HG03103 (cell line): ENCODE results near the gene PINK1.

ENCODE experiments used
- ATAC-seq: cut with Tn5 transposase; IDR thresholded peaks from one replicate; pipeline ENCODE4 v1.9.1; 2021; ENCODE audit warnings: low read depth; ENCODE audit not compliant: unreplicated experiment

The PINK1 gene

DNA sequence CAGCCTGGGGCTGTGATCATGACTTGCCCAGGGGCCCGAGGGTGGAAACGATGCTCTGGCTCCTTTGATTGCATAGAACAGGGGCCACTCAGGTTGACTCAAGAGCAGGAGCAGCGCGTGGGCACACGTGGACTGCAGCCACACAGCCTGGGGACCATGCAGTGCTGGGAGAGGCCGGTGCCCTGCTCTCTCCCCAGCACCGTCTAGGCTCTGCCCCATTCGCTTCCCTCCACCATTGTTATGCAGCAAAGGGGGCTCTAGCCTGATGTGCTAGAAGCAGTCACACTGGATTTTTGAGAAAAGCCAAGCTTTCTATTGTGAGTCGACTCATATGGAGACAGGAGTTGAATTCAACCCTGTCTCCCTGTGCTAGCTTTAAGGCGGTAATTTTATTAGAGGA, 8.7 kb downstream of the PINK1 start:
- no peak for ATAC-seq

DNA sequence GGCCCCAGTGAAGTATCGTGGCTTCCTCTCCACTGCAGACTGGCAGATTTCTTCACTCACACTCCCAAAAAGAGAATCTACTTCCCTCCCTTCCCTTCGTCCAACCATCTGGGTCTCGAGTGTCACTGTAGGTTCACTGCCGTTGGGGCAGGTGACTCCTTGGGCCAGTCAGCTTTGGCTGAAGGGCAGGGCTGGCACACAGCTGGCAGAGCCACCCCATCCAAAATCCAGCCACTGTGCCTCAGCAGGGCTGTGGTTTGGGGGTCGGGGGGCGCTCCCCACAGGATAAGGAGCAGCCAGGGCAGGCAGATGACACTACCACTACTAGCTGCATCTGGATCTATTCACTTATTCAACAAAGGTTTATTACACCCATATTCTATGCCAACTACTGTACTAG, 9.8 kb downstream of the PINK1 start:
- ATAC-seq, result no peak

DNA sequence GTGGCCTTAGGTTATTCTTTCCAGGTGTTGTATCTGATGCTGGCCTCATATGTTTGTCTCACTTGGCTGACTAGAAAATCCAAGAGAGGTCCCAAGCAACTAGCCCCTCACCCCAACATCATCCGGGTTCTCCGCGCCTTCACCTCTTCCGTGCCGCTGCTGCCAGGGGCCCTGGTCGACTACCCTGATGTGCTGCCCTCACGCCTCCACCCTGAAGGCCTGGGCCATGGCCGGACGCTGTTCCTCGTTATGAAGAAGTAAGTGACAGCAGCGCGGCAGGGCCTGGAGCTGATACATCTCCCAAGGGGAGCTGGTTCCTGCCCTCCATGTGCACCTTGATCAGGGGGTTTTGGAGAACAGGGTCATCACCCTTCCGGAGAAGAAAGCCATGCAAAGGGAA, 11.2 kb downstream of the PINK1 start:
- ATAC-seq, result no peak

DNA sequence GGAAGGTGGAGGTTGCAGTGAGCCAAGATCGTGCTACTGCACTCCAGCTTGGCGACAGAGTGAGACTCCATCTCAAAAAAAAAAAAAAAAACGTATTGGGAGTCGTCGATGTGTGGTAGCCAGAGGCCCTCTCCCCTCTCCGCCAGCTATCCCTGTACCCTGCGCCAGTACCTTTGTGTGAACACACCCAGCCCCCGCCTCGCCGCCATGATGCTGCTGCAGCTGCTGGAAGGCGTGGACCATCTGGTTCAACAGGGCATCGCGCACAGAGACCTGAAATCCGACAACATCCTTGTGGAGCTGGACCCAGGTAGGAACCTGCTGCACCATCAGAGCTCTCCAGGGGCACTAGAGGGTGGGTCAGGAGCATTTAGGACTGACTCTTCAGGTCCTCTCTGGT, 12.2 kb downstream of the PINK1 start:
- ATAC-seq, result no peak

DNA sequence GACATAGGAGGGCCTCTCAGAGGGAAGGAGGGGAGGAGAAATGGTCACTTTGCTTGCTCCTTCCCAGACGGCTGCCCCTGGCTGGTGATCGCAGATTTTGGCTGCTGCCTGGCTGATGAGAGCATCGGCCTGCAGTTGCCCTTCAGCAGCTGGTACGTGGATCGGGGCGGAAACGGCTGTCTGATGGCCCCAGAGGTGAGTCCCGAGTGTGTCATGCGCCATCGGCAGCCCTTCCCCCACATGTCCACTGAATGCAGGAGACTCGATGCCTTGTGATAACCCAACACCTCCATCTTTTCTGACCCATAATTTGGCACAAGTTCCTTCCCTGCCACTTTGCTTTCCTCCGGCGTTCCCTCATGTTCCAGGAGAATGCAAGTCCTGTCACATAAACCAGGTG, 15.2 kb downstream of the PINK1 start:
- ATAC-seq, result no peak

DNA sequence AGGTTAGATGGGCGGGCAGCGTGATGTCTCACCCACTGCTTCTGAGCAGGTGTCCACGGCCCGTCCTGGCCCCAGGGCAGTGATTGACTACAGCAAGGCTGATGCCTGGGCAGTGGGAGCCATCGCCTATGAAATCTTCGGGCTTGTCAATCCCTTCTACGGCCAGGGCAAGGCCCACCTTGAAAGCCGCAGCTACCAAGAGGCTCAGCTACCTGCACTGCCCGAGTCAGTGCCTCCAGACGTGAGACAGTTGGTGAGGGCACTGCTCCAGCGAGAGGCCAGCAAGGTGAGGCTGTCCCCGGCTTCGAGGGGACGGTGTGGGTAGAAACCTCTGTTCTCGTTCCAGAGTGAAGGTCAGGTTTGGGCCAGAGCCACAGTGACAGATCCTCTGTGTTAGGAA, 15.7 kb downstream of the PINK1 start:
- ATAC-seq, result no peak

DNA sequence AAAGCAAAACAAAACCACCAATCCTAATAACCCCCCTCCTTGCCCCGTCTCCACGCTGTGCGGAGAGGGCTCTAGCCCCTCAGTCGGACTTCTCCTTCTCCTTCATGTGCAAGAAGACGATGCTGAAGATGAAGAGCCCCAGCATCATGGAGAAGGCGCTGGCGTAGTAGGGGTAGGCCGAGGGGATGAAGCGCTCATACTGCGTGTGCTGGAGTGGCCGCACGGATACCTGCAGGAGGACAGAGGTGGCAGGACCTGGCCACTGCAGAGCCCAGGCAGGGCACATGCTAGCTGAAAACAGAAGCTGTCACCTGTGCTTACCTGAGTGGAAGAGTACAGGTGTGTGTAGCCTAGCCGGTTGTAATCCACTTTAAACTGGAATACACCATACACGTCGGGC, 19.0 kb downstream of the PINK1 start:
- no peak for ATAC-seq

DNA sequence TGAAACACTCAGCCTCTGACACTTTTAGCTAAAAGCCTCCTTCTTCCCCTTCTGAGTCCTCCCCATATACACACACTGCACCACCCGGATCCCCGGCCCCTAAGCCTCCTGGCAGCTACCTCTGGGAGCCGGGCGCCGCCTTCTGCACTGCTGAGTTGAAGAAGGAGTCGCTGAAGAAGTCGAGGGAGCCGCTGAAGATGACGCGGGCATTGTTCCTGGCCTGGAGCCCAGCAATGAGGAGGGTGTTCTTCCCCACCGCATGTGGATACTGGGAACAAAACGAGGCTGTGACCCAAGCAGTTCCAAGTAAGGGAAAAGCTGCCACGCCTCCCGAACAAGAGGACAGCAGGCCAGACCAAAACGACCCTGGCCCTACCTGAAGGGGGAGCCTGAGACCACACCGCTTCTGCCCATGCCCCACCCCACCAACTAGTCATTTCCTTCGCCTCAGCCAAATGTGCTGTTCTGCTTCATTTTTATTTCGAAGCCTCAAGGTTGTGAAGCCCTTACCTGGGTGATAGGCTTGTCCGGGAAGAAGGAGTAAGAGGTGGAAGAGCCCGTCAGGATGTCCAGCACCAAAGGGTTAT, 20.9 kb downstream of the PINK1 start:
- ATAC-seq, result no peak

DNA sequence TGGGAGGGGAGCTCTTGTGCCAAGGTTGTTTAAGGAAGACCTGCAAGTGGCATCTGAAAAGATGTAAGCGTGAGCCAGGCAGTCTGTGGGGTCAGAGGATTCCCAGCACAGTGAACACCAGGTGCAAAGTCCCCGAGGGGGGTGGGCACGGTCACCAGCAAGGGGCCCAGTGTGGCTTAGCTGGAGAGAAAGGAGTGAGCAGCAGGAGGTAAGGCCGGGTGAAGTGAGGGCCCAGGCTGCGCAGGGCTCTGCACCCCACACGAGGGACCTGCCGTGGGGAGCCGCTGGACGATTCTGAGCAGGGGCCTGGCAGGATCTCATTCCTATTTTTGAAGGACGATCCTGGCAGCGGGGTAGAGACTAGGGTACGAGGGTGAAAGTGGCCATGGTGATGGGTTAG, 23.8 kb downstream of the PINK1 start:
- no peak for ATAC-seq

DNA sequence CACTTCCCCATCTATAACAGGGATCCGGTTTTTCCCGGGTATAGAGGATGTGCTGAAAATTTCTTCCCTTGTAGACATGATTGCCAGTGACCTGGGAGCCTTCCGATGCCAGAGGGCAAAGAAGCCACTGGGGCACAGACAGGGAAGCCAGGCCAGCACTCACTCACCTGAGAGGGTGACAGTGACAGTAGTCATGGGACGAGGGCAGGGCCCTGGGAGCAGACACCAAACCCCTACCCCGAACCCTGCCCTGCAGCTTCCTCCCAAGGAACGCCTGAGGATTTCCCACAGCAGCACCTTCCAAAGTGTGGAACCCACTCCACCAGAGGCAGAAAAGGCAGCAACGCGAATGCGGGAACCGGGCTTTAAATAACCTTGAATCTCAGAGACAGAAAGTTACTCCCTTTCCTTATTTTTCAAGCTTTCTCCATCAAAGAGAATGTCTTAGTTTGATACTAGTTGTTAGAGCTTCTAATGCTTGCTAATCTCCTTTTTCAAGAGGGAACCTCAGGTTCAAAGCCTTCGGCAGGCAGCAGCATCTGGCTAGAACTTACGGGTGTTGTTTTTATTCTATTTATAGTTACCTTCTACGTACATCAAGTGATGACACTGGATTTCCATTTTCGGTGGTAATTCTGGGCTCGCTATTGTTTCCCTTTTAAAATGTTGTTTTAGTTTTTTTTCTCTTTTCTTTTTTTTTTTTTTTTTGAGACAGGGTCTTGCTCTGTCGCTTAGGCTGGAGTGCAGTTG, 25.1 kb downstream of the PINK1 start:
- ATAC-seq, result no peak

DNA sequence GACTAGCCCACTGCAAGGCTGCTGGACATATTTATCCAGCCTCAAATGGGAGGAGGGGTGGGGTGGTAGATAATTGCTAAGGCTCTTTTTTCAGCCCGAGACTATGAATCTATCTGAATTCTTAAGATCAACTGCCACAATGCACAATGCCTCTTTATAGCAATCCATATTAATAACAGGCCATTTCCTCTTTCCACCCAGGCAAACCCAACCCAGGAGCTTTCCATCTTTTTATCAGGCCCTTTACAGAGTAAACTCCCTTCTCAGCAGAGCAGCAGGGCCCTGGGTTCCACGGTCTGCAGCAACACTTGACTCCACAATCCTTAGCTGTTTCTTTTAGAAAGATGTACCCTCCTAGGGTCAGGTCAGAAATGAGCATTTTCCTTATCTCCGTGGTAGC, 27.1 kb downstream of the PINK1 start:
- no peak for ATAC-seq

DNA sequence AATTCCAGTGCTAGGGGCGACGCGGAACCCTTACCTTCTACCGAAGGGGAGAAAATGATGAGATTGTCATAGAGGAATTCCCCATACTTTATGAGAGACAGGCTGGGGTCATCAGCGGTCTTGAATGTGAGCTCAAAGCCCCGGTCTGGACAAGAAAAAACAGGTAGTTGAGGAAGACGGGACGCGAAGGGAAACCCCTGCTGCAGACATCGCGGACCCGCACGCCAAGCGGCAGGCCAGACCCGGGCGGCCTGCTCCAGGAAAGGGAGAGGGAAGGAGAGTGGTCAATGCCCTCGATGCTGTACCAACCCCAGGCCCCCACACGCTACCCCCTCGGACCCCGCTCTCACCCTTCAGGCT, 27.6 kb downstream of the PINK1 start:
- no peak for ATAC-seq

DNA sequence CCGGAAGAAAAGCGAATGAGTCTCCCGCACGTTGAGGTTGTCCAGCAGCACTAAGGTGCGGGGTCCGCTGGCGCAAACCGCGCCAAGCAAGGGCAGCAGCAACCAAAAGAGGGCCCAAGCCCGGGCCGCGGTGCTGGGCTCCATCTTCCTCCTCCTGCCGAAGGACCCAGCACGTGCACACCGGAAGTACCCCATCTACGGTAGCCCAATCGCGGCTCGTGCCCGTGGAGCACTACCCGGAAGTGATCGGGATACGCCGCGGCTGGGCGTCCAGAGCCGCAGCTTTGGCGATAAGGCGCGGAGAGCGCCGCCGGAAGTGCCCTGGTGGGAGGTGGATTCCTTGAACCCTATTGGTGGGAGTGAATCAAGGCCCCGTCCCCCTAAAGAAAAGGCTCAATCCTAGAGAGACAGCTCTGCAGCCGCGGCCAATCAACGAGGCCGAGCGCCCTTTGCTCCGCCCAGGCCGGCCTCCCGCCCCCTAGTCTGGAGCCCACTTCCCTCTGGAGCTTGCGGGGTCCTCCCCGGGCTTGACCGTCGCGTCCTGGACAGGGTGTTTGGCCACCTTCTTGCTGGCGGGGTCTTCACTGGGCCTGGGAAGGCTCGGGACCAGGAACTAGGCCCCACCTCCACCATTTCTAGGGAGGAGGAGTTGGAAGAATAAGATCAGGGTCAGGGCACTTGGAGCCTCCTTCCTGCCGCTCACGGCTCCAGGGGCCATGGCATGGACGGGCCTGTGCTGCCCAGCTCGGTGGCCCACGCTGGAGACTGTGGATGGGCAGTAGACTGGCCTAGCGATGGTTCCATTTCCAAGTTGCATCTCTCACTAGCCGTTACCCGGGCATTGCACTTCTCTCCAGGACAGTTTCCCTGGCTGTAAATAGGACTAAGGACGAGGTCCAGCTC, 28.2 kb downstream of the PINK1 start, which contains the start of gene DDOST:
TSS of gene DDOST (minus strand) at position 163 of the 903 bp plus-strand sequence. CDS start at position 144, 19 bp downstream.
- peak; percentile 93 for ATAC-seq

DNA sequence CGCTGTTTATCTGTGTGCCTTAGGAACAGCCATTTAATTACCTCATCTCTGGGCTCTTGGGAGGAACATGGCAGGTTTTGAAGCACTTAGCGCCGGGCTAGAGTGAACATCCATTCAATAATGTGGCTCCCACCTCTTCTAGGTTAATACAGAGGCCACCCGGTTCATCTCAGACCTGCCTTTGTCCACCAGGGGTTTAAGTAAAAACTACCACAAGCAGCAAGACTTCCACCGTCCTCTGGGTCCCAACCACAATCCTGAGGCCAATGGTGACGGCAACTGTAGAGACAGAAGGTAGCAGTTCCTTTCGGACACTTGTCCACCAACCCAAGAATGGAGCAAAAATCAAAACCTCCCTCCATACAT, 28.8 kb downstream of the PINK1 start:
- ATAC-seq, result no peak

DNA sequence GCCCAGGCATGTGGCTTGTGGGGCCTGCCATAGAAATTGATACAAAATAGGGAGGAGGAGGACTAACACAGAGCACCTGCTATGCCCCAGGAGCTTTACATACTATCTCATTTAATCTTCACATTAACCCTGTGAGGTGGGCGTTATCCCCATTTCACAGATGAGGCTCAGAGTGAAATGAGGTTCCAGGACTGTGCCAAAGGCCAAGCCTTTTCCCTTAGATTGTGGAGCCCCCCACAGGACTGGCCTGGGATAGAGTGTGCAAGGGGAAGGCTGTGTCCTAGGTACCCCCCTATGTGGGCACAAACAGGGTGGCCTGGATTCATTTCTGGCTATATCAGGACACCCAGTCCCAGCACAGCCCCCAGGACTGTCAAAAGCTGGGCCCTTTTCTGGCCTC, 30.1 kb downstream of the PINK1 start:
- ATAC-seq, result no peak

DNA sequence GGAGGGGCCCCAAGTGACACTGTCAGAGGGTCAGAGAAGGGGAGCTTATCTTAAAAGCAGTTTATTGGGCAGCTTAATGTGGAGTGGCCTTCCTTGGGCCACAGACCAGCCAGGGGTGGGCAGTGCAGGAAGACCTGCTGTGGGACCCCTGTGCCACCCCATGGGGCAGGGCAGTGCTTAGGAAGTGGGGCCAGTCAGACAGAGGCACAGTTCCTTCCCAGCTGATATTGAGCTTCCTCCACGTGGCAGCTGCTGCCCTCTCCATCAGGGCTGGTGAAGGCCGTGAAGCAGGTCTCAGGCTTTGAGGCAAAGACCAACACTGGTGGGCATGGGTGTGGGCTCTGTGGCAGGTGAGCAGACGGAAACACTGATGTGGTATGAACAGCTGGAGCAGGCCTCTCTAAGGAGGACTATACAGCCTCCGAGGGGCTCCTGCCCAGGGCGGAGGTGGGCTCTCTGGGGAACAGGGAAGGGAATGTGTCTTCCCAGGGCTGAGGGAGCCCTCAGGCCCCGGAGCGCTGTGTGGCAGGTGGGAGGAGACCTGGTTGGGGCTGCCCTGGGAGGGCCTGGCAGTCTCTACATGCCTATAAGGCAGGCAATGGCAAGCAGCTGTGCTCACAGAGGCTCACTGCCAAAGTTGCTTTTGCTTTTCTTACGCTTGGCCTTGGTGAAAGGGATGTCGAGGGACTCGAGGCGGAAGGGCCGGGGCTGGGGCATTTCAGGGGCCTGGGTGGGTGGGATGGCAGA, 30.9 kb downstream of the PINK1 start:
- no peak for ATAC-seq

DNA sequence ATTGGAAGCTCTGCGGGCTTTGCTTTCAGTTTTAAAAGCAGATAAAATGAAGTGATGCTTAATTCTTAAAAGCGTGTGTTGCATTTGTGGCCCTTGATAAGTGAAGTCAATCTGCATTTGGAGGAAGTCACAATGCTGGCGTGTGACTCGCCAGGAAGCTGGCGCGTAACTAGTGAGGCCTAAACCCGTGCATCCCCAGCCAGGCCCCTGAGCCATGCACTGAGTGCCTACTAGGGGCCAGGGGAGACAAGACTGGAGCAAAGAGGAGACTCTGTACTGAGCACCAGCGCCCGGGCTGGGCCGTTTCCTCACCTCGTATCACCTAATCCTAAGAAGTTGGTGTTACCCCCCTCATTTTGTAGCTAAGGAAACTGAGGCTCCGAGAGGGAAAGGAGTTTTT, 32.5 kb downstream of the PINK1 start:
- ATAC-seq, result no peak

DNA sequence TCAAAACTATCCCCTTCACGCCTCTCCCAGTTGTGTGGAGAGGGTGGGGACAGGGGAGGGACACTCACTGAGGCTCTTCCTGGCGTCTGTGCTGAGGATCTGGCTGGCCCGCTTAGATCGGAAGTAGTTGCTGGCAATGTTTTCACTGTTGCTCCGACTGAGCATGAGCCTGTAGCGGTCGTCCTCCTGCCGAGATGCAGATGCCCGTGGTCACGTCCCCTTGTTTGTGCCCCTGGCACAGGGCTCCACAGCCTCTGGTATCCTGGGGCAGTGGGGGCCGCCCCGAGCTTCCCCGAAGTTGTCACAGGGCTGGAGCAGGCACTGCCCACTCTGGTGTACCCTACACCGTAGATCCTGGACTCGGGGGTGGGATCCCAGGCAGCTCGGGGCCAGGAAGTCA, 32.9 kb downstream of the PINK1 start:
- no peak for ATAC-seq

DNA sequence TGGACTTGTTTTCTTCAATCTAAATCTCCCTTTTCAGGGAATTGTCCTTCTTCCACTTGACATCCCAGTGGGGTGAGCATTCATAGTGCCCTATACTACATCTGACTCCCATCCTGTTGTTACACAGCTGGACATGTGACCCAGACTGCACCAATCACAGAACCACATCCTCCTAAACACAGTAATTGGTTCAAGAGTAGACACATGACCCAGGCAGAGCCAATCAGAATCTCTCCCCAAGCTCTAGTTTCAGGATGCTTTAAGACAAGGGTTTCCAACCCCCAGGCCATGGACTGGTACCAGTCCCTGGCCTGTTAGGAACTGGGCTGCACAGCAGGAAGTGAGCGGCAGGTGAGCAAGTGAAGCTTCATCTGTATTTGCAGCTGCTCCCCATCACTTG, 33.5 kb downstream of the PINK1 start:
- no peak for ATAC-seq

DNA sequence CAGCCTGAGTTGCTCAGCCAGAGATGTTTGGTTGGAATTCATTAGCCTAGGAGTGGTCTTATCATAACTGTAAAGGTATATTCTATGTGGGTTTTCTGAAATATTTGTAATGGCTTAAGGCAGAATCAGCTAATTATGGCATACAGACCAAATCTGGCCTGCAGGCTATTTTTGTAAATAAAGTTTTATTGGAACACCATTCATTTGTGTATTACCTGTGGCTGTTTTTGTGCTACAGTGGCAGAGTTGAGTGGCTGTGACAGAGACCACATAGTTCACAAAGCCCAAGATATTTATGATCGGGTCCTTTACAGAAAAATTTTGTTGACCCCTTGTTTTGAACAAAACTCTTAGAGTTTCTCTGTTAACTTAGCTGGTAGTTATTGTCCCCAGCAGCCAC, 35.3 kb downstream of the PINK1 start:
- no peak for ATAC-seq

DNA sequence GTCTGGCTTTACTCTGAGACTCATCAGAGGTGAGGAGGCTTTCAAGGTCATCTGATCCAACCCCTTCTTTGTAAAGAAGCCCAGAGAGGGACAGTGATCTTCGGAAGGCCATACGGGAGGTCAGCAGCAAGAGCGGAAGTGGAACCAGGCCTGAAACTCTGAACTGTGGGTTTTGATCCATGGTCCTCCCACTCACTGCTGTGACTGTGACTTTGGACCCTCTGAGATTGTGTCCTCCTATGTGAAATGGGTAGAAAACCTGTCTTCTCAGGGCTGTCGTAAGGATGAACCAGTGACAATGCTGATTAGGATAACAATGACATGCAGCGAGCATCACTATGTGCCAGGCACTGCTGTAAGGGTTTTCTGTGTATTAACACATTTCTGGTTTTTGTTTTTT, 37.7 kb downstream of the PINK1 start:
- no peak for ATAC-seq
